UCSD-AML1 (cell line): Measurements from ENCODE around the gene PSME3IP1.

Experiments used
- DNase-seq: peaks from one replicate; lab custom pipeline; 2025; ENCODE audit not compliant: unreplicated experiment; lab: John Stamatoyannopoulos, UW

The PSME3IP1 gene

GRCh38 chr16:57145046-57146021 is 40.5 kb downstream of the PSME3IP1 start:
- no peak for DNase-seq

DNA sequence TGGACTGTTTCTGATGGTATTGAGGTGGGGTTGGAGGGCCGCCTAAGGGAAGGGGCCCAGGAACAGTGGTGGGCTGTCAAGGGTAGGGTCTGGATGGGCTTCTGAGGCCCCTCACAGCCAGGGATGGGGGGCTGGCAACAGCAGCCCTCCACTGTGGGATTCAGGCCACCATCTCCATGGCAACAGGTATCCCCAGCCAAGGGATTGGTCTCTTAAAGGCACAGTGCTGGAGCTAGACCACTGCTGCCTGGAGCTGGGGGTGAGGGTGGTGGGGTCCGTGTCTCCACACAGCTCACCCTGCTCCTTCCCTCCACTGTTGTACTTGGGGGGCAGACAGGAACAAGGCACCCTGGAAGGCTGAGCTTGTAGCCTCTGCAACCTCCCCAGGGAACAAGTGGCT is 41.8 kb downstream of the PSME3IP1 start:
- no peak for DNase-seq

DNA sequence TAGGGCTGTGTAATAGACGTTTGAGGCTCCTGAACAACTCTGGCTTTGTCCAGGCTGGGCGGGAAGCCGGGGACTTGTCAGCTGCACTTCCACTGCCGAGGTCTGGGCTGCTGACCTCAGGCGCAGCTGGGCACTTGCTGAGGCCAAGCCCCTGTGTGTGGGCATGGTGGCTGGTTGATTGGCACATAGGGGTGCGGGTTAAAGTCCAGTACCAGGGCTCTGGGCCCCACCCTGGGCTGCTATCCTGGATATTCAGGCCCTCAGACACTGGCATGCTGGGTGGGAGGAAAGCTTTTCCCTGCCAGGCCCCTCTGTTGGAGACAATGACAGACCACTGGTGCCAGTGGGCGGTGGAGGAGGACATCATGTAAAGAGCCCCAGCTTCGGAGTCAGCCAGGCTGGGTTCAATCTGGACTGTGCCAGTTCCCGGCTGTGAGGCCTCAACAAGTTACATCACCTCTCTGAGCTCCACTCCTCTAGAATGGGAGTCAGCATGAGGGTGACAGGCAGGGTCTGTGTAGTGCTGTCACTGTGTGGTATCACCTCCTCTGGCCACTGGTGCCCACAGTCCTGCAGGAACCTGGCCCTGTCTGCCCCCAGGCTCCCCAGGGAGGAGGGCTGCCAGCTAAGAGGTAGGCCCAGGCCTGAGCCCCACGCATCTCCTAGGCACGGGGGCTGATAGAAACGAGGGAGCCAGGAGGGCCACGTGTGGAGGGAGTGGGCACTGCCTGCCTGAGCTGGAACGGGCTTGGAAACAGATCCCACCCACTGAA is 42.5 kb downstream of the PSME3IP1 start:
- DNase-seq: no peak

- DNase-seq: no peak
Observed at GRCh38 chr16:57141822-57142631, 43.8 kb downstream of the PSME3IP1 start.

- no peak for DNase-seq
Observed at GRCh38 chr16:57140931-57141668, 44.7 kb downstream of the PSME3IP1 start.

DNA sequence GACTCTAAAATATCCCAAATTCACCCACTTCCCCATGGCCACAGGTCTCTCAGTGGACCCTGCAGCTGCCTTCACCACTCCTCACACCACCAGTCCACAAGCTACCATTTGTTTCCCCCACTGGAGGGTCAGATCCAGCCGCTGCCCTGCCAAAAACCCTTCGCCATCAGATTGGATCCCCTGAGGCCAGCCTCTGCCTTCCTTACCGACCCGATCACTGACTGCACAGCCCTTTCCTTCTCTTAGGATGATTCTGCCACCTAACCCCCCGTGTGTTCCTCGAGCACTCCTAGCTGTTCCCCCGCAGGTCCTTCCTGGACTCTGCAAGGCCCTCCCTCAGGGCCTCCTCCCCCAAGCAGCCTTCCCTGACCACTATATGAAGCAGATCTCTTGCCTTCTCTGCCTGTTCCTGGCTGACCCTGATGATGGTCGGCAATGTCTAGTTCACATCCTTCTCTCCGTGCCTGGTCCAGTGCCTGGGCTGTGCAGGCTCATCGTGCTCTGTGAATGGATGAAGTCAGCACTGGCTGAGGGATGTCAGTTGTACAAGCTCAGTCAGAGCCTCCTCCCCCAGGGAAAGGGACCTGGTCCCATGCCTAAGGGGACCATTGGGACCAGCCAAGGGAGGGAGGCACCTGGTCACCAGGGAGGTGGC is 47.4 kb downstream of the PSME3IP1 start:
- DNase-seq: no peak

- no peak for DNase-seq
Observed at GRCh38 chr16:57137566-57138273, 48.1 kb downstream of the PSME3IP1 start.

- no peak for DNase-seq
Observed at GRCh38 chr16:57137043-57137442, 48.8 kb downstream of the PSME3IP1 start.

GRCh38 chr16:57134982-57135381 is 50.9 kb downstream of the PSME3IP1 start:
- DNase-seq: no peak

DNA sequence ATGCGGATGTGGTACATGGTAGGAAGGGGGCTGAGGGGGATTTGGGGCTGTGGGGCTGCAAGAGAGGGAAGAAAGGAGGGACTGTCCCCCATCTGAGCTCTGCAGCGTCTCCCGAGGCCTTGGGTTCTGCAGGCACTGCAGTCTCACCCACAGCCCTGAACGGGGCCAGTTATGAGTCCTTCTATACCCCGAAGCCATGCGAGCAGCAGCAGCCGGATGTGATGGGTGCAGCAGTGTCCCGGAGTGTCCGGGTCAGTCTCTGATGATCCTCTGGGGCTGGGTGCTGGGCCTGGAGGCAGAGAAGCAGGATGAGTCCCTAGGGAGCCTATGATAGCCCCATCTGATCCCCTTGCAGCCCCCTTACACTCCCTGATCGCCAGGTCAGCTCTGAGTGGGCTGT is 52.0 kb downstream of the PSME3IP1 start:
- DNase-seq: no peak

DNA sequence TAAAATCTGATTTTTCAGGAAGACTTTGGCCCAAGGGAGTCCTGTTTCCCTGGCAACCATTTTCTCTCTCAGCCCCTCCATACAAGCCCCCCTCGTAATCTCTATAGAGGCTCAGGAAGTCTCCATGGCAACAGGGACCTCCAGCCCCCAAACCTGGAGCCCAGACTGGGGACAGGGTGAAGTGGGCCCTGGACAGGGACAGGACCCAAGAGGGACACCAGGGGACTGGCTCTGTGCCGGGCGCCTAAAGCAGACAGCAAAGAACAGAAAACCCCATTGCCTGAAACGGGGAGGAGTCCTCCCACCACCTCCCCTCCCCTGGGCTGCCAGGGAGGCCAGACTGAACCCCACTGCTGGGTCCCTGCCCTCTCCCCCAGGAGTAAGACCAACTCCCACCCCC is 52.8 kb downstream of the PSME3IP1 start:
- no peak for DNase-seq

DNA sequence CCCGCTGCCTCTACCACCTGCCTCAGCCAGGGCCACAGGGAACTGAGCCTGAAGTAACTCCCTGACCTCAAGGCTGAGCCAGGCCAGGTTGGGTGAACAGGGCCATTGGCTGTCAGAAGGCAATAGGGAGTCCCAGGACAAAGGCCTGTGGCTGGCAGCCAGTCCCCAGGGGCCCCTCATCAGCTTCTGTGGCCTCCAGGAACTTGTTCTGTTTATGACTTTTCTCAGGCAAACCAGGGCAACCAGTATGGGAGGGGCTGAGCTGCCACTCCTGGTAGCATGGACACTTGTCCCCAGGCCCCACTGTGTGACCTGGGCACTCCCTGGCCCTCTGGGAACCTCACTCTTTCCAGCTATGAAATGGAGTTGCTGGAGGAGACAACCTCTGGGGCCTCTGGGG is 53.4 kb downstream of the PSME3IP1 start:
- no peak for DNase-seq

DNA sequence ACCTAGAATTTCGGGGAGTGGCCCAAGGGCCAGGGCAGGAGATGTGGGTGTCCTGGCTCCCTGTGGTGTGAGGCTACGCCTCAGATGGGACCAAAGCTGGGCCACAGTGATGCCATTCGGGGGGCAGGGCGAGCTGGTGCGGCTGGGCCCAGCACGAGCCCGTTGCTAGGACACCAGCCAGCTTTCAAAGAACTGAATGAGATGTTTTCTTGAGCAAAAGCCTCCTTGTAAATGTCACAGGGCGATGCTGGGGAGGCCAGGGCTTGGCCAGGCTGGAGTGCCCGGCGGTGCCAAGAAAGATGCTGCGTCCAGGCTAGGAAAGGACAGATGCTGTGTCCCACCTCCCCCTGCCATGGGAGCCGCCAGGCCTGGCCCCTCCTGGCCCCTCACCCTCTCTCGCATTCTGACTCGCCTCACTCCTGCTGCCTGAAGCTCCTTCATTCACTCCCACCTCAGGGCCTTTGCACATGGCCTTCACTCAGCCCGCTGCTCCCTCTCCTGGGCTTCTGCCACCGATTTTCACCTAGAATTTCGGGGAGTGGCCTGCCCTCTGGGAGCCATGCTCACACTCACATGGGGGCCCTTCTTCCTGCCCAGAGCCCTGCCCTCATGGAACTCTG is 54.4 kb downstream of the PSME3IP1 start:
- no peak for DNase-seq

- no peak for DNase-seq
Observed at GRCh38 chr16:57130950-57131321, 54.9 kb downstream of the PSME3IP1 start.

DNA sequence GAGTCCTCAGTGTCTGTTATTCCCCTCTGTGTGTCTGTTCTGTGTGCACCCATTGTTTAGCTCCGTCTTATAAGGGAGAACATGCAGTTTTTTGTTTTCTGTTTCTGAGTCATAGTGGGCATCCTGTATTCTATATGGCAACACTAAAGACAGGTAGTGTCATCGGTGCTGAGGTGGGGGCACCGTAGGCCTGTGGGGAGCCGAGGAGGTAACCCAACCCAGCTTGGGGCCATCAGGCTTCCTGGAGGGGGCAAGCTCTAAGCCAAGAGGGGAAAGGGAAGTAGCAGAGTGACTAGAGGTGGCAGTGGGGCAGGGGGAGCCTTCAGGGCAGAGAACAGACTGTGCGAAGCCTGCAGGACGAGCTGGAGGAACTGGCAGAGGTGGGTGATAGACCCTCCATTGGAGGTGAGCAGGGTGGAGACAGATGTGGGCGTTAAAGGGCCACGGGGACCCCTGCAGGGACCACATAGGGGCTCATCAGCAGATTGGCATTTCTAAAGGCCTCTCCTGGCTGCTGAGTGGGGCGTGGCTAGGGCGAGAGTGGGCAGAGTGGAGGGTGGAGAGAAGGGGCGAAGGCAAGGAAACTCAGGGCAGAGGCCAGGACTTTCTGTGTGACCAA is 57.0 kb downstream of the PSME3IP1 start:
- no peak for DNase-seq

DNA sequence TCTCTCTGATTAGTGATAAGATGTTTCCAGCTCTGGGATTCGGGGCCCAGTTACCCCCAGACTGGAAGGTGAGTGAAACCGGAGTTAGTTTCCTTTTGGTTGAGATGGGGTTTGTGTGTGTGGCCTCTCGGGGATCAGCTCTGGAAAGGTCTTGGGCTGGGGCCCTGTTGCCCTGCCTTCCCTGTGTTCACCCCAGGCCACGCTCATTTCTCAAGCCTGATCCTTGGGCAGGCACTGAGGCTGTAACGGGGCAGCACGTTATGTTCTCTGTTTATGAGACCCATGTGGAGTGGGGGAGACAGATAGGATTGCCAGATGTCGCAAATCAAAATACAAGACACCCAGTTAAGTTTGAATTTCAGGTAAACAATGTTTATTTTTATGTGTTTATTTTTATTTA is 58.0 kb downstream of the PSME3IP1 start:
- no peak for DNase-seq

- DNase-seq: no peak
Observed at GRCh38 chr16:57127037-57127763, 58.6 kb downstream of the PSME3IP1 start.

DNA sequence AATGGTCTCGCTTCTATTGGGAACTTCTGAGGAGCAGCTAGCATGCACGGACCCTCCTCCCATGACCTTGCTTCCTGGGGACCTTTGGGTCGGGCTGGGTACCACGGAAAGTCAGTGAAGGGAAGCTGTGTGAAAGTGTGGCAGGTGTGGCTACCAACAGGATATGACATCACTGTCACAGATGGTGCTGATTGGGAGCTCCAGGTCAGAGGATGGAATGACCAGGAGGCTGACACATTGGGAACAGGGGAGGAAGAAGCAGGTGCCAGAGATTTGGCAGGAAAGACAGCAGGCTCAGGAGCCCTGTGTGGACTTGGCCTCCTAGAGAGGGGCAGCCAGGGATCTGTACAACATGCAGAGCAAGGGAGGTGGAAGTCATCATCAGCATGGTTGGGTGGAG is 59.4 kb downstream of the PSME3IP1 start:
- no peak for DNase-seq
